Measurements from ENCODE around the gene ADAMTS10. TPM values are rescaled to one million over a fixed set of nuclear protein-coding genes. Genes with fewer than 3 reads are reported as not detected.

ADAMTS10 gene
- total and polyA plus RNA-seq, 10 of the 15 experiments (the other 5 are each of a cell fraction or from before 2014, with no cell fraction given), result 0.01 to 2.5 (median 0.42) TPM; not detected in 3

GRCh38 chr19:8605514-8605913 lies 5.0 kb downstream of the ADAMTS10 start:
- H3K79me2 ChIP-seq (ENCODE audit: control insufficient read depth, insufficient read depth, low read length), result no peaks in the 10 kb centered on the region

More at GRCh38 chr19:8605514-8605913, 5.0 kb downstream of the ADAMTS10 start:
- ChIA-PET POLR2A (no interaction called here), SMC1A (ENCODE audit: uncharacterized antibody, unreplicated experiment) (no interaction called here), RAD21 (ENCODE audit: unreplicated experiment) (no interaction called here), CTCF (no interaction called here)
- no peaks in the 10 kb centered on the region for H3K4me1 ChIP-seq (ENCODE audit: control insufficient read depth, insufficient read depth, low read length)
- H3K27me3 ChIP-seq (replicated peaks in 1 of 2; ENCODE audit: control insufficient read depth in 2 of 2, insufficient read depth in 2 of 2, low read length in 1 of 2), result no peaks in the 10 kb centered on the region; a peak in 2 of 4 replicates
- intact Hi-C loops (cut with micrococcal nuclease; ENCODE audit: unreplicated experiment), result no loop called here
- H3K4me2 ChIP-seq (ENCODE audit: control insufficient read depth, insufficient read depth), result no peak overlapping the region
- in situ Hi-C loops (cut with MboI), result no loop called here
- H3K4me3 ChIP-seq, result no peak overlapping the region
- no peak overlapping the region for H3K27ac ChIP-seq (ENCODE audit: control insufficient read depth, insufficient read depth)
- ATAC-seq, result no peak
- H4K20me1 ChIP-seq (ENCODE audit: control insufficient read depth, insufficient read depth), result no peaks in the 10 kb centered on the region
- TF ChIP-seq E2F4 (IDR thresholded peaks at IDR 0.05; ENCODE audit: low read depth, low read length), result no peak
- no peak for TF ChIP-seq MAX (IDR thresholded peaks at IDR 0.05; ENCODE audit: low read depth, low read length)
- no peak for TF ChIP-seq SIN3A (IDR thresholded peaks at IDR 0.05; ENCODE audit: low read depth, low read length)
- no peak for TF ChIP-seq ZNF207 (IDR thresholded peaks at IDR 0.05; ENCODE audit: borderline replicate concordance)
- TF ChIP-seq ELK1 (IDR thresholded peaks at IDR 0.05; ENCODE audit: low read depth, low read length), result no peak
- TF ChIP-seq NFYB (IDR thresholded peaks at IDR 0.05; ENCODE audit: insufficient read depth, low read depth, low read length), result no peak
- TF ChIP-seq SP1 (IDR thresholded peaks at IDR 0.05; ENCODE audit: low read depth, low read length), result no peak
- TF ChIP-seq NFIC (IDR thresholded peaks at IDR 0.05; ENCODE audit: low read depth, low read length), result no peak
- TF ChIP-seq NFYA (IDR thresholded peaks at IDR 0.05; ENCODE audit: borderline replicate concordance, low read depth, low read length), result no peak
- no peak for TF ChIP-seq SKIL (IDR thresholded peaks at IDR 0.05; ENCODE audit: low read depth, poor library complexity, severe bottlenecking)
- no peak for TF ChIP-seq KLF5 (IDR thresholded peaks at IDR 0.05; ENCODE audit: partially characterized antibody)
- no peak for TF ChIP-seq SREBF1 (IDR thresholded peaks at IDR 0.05; ENCODE audit: low read length)
- TF ChIP-seq IRF3 (IDR thresholded peaks at IDR 0.05), result no peak
- TF ChIP-seq ZNF384 (IDR thresholded peaks at IDR 0.05; ENCODE audit: borderline replicate concordance, low read depth, low read length), result no peak
- TF ChIP-seq YY1 (IDR thresholded peaks at IDR 0.05; ENCODE audit: low read depth, low read length), result no peak
- no peaks in the 10 kb centered on the region; the same call in 2 of the 3 replicates for H3K9me3 ChIP-seq (replicated peaks; ENCODE audit: control insufficient read depth, insufficient read depth, low read length)
- no peak overlapping the region for H3K9ac ChIP-seq (ENCODE audit: control insufficient read depth, insufficient read depth, low read length)
- H2AFZ ChIP-seq (ENCODE audit: control insufficient read depth, low read depth, low read length), result no peak overlapping the region
- no peak for FAIRE-seq
- no TSS peak for BruUV-seq (replicated peaks)
- DNase-seq (ENCODE audit: low read depth, low spot score), result no peak
- H3K36me3 ChIP-seq (ENCODE audit: control insufficient read depth in 2 of 2, insufficient read depth in 2 of 2, low read length in 1 of 2), result no peaks in the 10 kb centered on the region
- 58% methylated on average over 17 of the region's 17 CpGs for WGBS (ENCODE audit: insufficient coverage, insufficient replicate concordance, low lambda C conversion rate, missing lambda C conversion rate)
